Aorta (tissue), 5 donors: Measurements from ENCODE around the gene FGD3. TPM values are rescaled to one million over a fixed set of nuclear protein-coding genes. Genes with fewer than 3 reads are reported as not detected.
"Not testable (repeated sequence)": the region's sequence is repeated elsewhere in the genome, so short reads cannot be mapped to it uniquely, and the experiment has no call there.

ENCODE experiments used
- ATAC-seq: fragments of 200-7000 bp; cut with Tn5 transposase; one replicate; pipeline ENCODE4 v1.9.1; 2022; ENCODE audit warnings: moderate library complexity; ENCODE audit not compliant: low FRiP score
- DNase-seq, 2 donors: peaks; one replicate each; pipeline ENCODE4 v3.0.0-alpha.2; 2020
- H3K27ac ChIP-seq, 2 donors: one replicate each; pipeline ENCODE4 v1.5.1; 2013; ENCODE audit warnings: low read length in 2 of 2, mild to moderate bottlenecking in 2 of 2, moderate library complexity in 2 of 2, control low read depth in 1 of 2, inconsistent platforms in 1 of 2, low read depth in 1 of 2
- H3K27me3 ChIP-seq, 2 donors: one replicate each; pipeline ENCODE4 v1.6.1; 2013; ENCODE audit warnings: control low read depth in 1 of 2, low read length in 1 of 2, mild to moderate bottlenecking in 1 of 2, moderate library complexity in 1 of 2; ENCODE audit not compliant: insufficient read depth in 2 of 2, control insufficient read depth in 1 of 2
- H3K36me3 ChIP-seq, 2 donors: one replicate each; pipeline ENCODE4 v1.6.1; 2013; ENCODE audit warnings: control low read depth in 1 of 2, low read length in 1 of 2, mild to moderate bottlenecking in 1 of 2; ENCODE audit not compliant: insufficient read depth in 2 of 2, control insufficient read depth in 1 of 2
- H3K4me1 ChIP-seq, 2 donors: one replicate each; pipeline ENCODE4 v1.6.1; 2013; ENCODE audit warnings: low read length in 2 of 2, control low read depth in 1 of 2, mild to moderate bottlenecking in 1 of 2, moderate library complexity in 1 of 2; ENCODE audit not compliant: insufficient read depth in 2 of 2, control insufficient read depth in 1 of 2
- H3K4me3 ChIP-seq, 2 donors: one replicate each; pipeline ENCODE4 v1.5.1; 2013; ENCODE audit warnings: low read length in 2 of 2, control low read depth in 1 of 2, mild to moderate bottlenecking in 1 of 2
- H3K9me3 ChIP-seq: one replicate; pipeline ENCODE4 v1.6.1; 2013; ENCODE audit warnings: mild to moderate bottlenecking, low read length; ENCODE audit not compliant: control insufficient read depth
- WGBS, 2 donors: extraction: QIAGEN DNeasy Blood & Tissue Kit; methylation state at CpG; one replicate each; pipeline ENCODE4 v1.1.7; 2013; 5-methylcytosine and 5-hydroxymethylcytosine counted together
- intact Hi-C, 2 donors: fragments of 100-400 bp; cut with DNase I; formaldehyde crosslinking; loops; one replicate each; pipeline versions ENCODE4 v1.14.2 to v1.15.0; 2022
- polyA plus RNA-seq, 2 donors: library from polyadenylated mRNA; stranded (reverse); fragments of 200-250 nt; gene quantifications; one replicate each; pipeline ENCODE4 v1.2.3, GENCODE V29; 2013
- total RNA-seq, 2 donors: library from RNA; stranded (reverse); fragmentation: NEBNext Ultra II Directional; extraction: Animal tissue kit (Norgen Biotek cat#: 25700); gene quantifications; one replicate each; pipeline ENCODE4 v1.2.1, GENCODE V29; 2021
- donor health status: healthy with polysubstance abuse.
- donor health status: Bipolar disorder and iron deficiency.
- donor health status: DM: no; HTN: no; CAD: no.
- donor health status: DM: no; HTN: no; CAD: no.
- donor health status: DM: yes; HTN: yes; CAD: no.

The FGD3 gene
- total and polyA plus RNA-seq, 4 donors = 0.69 to 13.4 (median 5.8) TPM

DNA sequence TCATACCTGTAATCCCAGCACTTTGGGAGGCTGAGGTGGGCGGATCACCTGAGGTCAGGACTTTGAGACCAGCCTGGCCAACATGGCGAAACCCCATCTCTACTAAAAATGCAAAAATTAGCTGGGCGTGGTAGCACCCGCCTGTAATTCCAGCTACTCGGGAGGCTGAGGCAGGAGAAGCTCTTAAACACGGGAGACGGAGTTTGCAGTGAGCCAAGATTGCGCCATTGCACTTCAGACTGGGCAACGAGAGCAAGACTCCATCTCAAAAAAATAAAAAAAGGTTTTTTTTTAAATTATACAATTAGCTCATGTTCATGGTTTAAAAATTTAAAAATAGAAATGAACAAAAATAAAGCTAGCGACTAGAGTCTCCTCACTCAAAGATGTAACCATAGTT lies 67.9 kb downstream of the FGD3 start:
- H3K4me1 ChIP-seq, H3K4me3 ChIP-seq, H3K9me3 ChIP-seq, H3K27me3 ChIP-seq, H3K27ac ChIP-seq, intact Hi-C loops, ATAC-seq, H3K36me3 ChIP-seq: not testable (repeated sequence)
- DNase-seq = peak in 1 of 2 donors; percentile 16
- 31 to 34% methylated on average over 10 of the region's 10 CpGs for WGBS, 2 donors

DNA sequence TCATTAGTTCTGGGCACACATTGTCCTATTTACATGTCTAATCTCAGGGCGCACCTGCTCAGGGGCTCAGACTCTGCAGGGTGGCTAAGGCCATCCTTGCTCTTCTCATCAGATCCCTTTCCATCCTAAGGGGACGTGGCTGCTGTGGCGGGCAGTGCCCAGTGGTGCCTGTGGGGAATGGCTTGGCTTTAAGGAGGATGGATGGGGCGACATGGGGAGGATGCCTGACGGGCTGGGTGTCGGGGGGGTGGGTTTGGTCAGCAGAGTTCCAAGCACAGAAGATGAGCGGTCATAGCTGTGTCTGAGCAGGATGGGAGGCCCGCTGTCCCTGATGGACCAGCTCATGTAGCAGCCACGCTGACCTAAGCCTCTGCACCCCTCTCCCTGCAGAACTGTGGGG lies 70.3 kb downstream of the FGD3 start:
- DNase-seq (peak in 1 of 2 donors; percentile 71), ATAC-seq (no peak)
- Histone ChIP-seq H3K4me3 (no peak overlapping the region), H3K4me1 (no peaks in the 10 kb centered on the region), H3K27ac (no peak overlapping the region), H3K27me3 (no peaks in the 10 kb centered on the region), H3K36me3 (no peaks in the 10 kb centered on the region), H3K9me3 (no peaks in the 10 kb centered on the region)
- intact Hi-C loops = no loop called here
- 95 to 96% methylated on average over 9 of the region's 9 CpGs for WGBS, 2 donors

DNA sequence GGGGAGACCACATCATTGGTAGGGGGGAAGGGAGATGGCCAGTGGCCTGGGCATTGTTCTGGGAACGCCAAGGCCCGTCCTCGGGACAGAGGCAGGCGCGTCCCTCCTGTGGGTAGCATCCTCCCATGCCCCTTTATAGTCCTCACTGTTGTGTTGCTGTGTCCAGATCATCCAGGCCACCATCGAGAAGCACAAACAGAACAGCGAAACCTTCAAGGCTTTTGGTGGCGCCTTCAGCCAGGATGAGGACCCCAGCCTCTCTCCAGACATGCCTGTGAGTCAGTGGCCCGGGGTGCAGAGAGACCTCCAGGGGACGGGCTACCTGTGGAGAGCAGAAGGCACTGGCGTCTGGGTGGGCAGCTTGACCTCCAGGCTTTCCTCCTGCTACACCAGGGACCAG lies 72.8 kb downstream of the FGD3 start:
- no peak for ATAC-seq
- intact Hi-C loops = no loop called here
- peak in 1 of 2 donors; percentile 46 for DNase-seq
- H3K4me1 ChIP-seq = no peaks in the 10 kb centered on the region
- H3K9me3 ChIP-seq = no peaks in the 10 kb centered on the region
- H3K36me3 ChIP-seq = no peaks in the 10 kb centered on the region
- WGBS, 2 donors = 95% methylated on average over 11 of the region's 11 CpGs
- H3K27ac ChIP-seq = no peak overlapping the region
- H3K27me3 ChIP-seq = no peaks in the 10 kb centered on the region
- no peak overlapping the region for H3K4me3 ChIP-seq

DNA sequence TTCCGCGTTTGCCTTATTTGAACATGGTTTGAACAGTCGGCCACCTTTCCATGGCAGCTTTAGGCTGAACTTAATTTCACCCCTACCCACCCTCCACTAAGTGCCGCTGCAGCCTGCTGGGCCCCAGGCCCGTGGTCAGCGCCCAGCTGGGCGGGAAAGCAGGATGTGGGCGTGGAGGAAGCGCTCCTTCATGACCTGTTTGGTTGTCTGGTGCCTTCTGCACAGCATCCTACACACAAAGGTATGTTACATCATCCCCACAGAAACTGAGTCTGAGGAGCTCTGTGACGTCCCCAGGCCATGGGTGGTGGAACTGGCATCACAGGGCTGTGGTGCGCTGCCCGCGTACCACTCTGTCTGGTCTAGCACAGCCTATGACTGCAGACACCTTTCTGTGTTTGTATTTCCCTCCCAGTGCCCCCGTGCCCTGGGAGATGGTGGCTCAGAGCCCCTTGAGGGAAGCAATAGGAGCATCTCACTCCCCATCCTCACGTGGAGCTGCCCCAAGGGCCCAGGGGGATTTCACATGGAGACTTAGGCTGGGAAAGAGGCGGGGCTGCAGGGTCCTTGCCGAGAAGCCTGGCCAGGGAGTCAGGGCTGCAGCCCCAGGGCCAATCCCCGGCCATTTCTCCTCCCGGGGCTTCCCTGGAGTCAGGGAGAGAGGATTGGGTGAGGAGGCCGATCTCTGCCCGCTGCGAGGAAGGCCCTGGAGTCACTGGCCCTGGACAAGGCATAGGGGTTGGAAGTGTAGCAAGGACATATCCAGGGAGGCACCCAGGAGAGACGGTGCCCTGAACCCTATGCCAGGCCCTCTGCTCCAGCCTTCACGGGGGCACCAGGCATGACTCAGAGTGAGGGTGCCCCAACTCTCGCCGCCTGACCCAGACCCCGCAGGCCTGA lies 73.7 kb downstream of the FGD3 start:
- H3K36me3 ChIP-seq = no peaks in the 10 kb centered on the region
- H3K27ac ChIP-seq = no peak overlapping the region
- 84 to 90% methylated on average over 27 of the region's 27 CpGs for WGBS, 2 donors
- H3K4me3 ChIP-seq = no peak overlapping the region
- no peak for ATAC-seq
- no peaks in the 10 kb centered on the region for H3K27me3 ChIP-seq
- DNase-seq = peak in 1 of 2 donors; percentile 60
- H3K9me3 ChIP-seq = no peaks in the 10 kb centered on the region
- H3K4me1 ChIP-seq = no peaks in the 10 kb centered on the region
- intact Hi-C loops = no loop called here

DNA sequence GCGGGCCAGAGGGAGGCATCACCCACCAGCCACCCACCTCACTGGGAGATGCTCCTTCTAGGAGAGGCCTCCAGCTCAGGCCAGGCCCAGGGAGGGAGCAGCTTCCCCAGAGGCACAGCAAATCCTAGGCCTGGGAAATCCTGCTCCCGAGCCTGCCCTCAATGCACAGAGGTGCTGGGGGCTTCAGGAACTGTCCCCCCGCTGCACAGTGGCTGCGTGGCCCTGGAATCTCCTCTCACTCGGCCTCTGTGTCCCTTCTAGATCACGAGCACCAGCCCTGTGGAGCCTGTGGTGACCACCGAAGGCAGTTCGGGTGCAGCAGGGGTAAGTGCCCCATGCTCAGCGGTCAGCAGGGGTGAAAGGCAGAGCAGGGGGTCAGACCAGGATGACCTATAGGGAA lies 74.7 kb downstream of the FGD3 start:
- WGBS, 2 donors = 90 to 96% methylated on average over 9 of the region's 9 CpGs

DNA sequence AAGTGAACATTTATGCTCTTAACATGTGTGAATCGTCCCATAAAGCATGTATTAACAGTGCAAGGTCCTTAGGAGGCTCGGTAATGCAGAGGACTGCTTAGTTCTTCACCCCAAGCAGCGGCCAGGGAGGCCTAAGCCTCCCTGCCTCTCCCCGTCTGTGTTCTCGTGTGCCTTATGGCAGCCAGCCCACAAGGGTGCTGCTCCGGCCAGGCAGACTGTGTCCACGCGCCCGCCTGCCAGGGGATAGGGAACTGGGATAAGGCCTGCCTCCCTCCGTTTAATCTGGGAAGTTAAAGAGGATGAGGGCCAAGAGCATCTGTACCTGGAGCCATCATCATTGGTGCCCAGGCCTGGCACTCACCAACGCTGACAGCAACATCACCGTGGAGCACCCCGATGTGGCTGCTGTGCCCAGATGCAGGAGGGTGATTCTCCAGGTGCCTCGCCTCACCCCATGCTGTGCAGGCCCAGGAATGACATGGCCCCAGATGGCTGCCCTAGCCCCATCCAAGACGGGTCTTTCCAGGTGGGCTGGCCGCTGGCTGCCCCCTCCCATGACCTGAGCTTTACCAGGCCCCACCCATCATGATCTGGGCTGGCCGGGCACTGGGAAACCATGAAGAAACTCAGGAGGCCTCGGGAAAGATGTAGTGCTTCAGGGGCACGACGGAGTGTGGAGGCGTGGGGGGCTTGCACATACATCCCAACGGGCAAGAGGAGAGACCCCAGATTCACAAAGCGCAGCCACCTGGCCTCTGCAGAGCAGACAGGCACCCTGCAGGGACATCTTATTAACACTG lies 75.6 kb downstream of the FGD3 start:
- no peak for ATAC-seq
- 70 to 75% methylated on average over 23 of the region's 23 CpGs for WGBS, 2 donors
- Histone ChIP-seq H3K4me3 (no peak overlapping the region), H3K27ac (no peak overlapping the region), H3K27me3 (no peaks in the 10 kb centered on the region), H3K9me3 (no peaks in the 10 kb centered on the region), H3K36me3 (no peaks in the 10 kb centered on the region), H3K4me1 (no peaks in the 10 kb centered on the region)
- DNase-seq = peak in 1 of 2 donors; percentile 35
- intact Hi-C loops = no loop called here

More for the DNA sequence above, 74.7 kb downstream of the FGD3 start:
- H3K27ac ChIP-seq = no peak overlapping the region
- no peaks in the 10 kb centered on the region for H3K36me3 ChIP-seq
- no peaks in the 10 kb centered on the region for H3K4me1 ChIP-seq
- no peaks in the 10 kb centered on the region for H3K27me3 ChIP-seq
- ATAC-seq (no peak), DNase-seq (peak in 1 of 2 donors; percentile 59)
- no peaks in the 10 kb centered on the region for H3K9me3 ChIP-seq
- H3K4me3 ChIP-seq = no peak overlapping the region
- intact Hi-C loops = no loop called here

DNA sequence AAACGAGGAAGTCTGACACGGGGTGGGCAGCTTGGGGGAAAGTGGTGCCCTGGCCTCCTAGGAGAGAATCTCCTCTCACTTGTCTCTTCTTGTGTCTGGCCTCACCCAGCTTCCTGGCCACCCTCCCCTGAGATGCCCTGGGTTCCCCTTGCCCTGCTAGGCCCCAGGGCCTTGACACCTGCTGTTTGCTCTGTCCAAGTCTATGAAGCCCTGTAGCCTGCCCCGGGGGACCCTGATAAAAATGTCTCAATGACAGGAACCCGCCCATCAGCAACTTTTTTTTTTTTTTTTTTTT lies 76.1 kb downstream of the FGD3 start:
- Histone ChIP-seq H3K9me3 (no peaks in the 10 kb centered on the region), H3K36me3 (no peaks in the 10 kb centered on the region)

DNA sequence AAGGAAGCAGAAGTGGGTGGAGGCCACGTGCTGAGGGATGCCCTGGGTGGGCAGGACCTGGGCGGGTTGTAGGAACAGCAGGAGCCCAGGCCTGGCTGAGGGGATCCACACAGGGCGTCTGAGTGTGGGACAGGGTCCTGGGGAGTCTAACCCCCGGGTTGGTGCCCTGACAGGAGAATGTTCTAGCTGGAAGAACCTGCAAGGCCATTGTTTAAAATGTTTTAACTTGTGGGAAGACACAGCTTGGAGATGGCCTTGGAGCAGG lies 77.3 kb downstream of the FGD3 start:
- H3K9me3 ChIP-seq = no peaks in the 10 kb centered on the region
- intact Hi-C loops = no loop called here
- no peaks in the 10 kb centered on the region for H3K4me1 ChIP-seq
- DNase-seq = no peak
- H3K36me3 ChIP-seq = no peaks in the 10 kb centered on the region
- no peaks in the 10 kb centered on the region for H3K27me3 ChIP-seq
- 85 to 96% methylated on average over 4 of the region's 4 CpGs for WGBS, 2 donors
- no peak overlapping the region for H3K4me3 ChIP-seq
- no peak for ATAC-seq
- H3K27ac ChIP-seq = no peak overlapping the region

More for the DNA sequence above, 76.1 kb downstream of the FGD3 start:
- DNase-seq (no peak), ATAC-seq (no peak)
- no peak overlapping the region for H3K4me3 ChIP-seq
- H3K4me1 ChIP-seq = no peaks in the 10 kb centered on the region
- WGBS, 2 donors = 83 to 93% methylated on average over 4 of the region's 4 CpGs
- no peak overlapping the region for H3K27ac ChIP-seq
- intact Hi-C loops = no loop called here
- no peaks in the 10 kb centered on the region for H3K27me3 ChIP-seq
